Gastroesophageal sphincter (tissue), 3 donors: ENCODE data around the gene TRAF2.

ENCODE experiments used
- CTCF ChIP-seq, 4 experiments: fragments of 200-600 bp in 2 of 4; fragments of 450-650 bp in 2 of 4; sonication (generic) in 1 of 4; IDR thresholded peaks; one replicate each; pipeline ENCODE4 v1.5.1; 2017 to 2019; ENCODE audit warnings: antibody characterized with exemption in 4 of 4, mild to moderate bottlenecking in 2 of 4, moderate library complexity in 2 of 4
- POLR2A ChIP-seq, 2 donors: fragments of 450-650 bp; IDR thresholded peaks; one replicate each; pipeline ENCODE4 v1.6.1; 2017; ENCODE audit warnings: antibody characterized with exemption in 2 of 2, mild to moderate bottlenecking in 2 of 2, moderate library complexity in 1 of 2

- TF ChIP-seq CTCF (IDR thresholded peaks at IDR 0.05) (no peak), POLR2A (IDR thresholded peaks at IDR 0.05) (no peak)
These were observed 51.1 kb downstream of the TRAF2 start for GRCh38 chr9:136937186-136938001.
